ENCODE measurements around the gene VSIG8.
"Not testable (repeated sequence)": the region's sequence is repeated elsewhere in the genome, so short reads cannot be mapped to it uniquely, and the experiment has no call there.

VSIG8 gene

GRCh38 chr1:159862557-159862956 lies at the start of gene VSIG8:
VSIG8 (minus strand) TSS chr1:159862657; CDS start chr1:159862521, 136 bp downstream.
- no peak for DNase-seq

GRCh38 chr1:159911326-159912070 lies 49.0 kb upstream of the VSIG8 start:
- DNase-seq, result no peak

- no peak for DNase-seq
These were observed 45.8 kb upstream of the VSIG8 start for GRCh38 chr1:159908031-159908940.

- DNase-seq, result no peak
These were observed 44.5 kb upstream of the VSIG8 start for GRCh38 chr1:159906960-159907359.

DNA sequence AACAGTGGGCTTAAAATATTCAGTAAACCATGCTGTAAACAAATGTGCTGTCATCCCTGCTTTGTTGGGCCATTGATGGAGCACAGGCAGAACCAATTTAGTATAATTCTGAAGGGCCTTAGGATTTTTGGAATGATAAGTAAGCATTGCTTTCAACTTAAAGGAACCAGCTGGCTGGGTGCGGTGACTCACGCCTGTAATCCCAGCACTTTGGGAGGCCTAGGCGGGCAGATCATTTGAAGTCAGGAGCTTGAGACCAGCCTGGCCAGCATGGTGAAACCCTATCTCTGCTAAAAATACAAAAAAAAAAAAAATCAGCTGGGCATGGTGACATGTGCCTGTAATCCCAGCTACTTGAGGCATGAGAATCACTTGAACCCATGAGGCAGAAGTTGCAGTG lies 41.6 kb upstream of the VSIG8 start:
- DNase-seq, result not testable (repeated sequence)

- no peak for DNase-seq
These were observed 40.1 kb upstream of the VSIG8 start for GRCh38 chr1:159902541-159902940.

GRCh38 chr1:159900755-159901360 lies 38.4 kb upstream of the VSIG8 start:
- no peak for DNase-seq

DNA sequence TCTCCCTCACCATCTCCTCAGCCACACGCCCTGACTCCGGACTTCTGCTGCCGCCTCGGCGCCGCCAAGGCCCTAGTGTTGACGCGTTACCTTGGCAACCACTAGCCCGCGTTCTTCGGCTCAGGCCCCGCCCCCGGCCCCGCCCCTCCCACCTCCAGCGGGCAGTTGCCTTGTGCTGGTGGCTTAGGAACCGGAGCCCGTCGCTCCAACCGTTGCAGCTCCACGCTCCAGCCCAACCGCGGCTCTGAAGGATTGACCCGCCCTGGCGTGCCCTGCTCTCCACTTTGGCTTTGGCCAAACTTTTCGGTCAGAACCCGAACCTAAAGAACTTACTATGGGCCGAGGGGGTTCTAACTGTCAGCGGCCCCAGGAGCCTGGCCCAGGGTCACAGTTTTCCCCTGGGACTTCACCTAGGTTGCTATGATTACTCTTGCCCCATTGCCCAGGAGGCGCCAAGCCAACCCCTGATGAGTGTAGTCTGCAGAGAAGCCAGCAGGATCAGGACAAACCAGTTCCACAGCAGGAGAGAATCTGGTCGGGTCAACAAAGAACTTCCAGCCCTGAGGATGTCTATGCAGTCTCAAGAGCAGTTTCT lies 37.7 kb upstream of the VSIG8 start, which contains the start of gene CFAP45:
TSS of gene CFAP45 (minus strand) at position 80 of the 595 bp plus-strand sequence. CDS start at position 13, 67 bp downstream.
- peak; percentile 93 for DNase-seq

DNA sequence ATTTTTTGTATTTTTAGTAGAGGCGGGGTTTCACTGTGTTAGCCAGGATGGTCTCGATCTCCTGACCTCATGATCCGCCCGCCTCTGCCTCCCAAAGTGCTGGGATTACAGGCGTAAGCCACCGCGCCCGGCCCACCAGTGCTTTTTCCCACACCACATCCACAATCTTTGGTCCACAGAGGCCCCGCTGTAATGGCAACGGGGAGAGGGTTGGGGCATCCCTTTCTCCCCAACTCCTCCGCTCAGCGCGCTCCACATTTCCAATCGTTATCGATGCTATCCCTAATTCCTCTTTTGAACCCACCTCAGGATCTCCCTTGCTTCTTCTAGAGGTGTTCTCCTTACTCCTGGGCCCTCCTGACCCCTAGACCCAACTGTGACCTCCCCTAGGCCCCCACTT lies 37.2 kb upstream of the VSIG8 start:
- not testable (repeated sequence) for DNase-seq

GRCh38 chr1:159898527-159898926 lies 36.1 kb upstream of the VSIG8 start:
- no peak for DNase-seq

- no peak for DNase-seq
These were observed 35.5 kb upstream of the VSIG8 start for GRCh38 chr1:159897962-159898361.

DNA sequence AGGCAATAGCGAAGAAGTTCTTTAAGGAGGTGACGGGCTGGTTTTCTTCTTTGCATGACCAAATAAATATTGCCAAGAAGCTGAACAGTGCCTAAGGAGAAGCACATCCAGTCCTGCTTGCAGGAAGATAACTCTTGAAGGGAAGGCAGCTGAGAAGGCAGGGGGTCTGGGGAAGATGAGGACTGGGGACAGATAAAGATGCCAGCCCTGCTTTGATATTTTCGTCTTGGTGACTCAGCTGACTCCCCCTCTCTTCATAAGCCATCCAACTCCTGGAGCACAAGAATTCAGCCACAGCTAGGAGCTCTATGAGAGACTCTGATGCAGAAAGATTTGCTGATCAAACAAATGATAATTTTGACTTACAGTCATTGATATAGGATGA lies 34.1 kb upstream of the VSIG8 start:
- DNase-seq, result no peak

DNA sequence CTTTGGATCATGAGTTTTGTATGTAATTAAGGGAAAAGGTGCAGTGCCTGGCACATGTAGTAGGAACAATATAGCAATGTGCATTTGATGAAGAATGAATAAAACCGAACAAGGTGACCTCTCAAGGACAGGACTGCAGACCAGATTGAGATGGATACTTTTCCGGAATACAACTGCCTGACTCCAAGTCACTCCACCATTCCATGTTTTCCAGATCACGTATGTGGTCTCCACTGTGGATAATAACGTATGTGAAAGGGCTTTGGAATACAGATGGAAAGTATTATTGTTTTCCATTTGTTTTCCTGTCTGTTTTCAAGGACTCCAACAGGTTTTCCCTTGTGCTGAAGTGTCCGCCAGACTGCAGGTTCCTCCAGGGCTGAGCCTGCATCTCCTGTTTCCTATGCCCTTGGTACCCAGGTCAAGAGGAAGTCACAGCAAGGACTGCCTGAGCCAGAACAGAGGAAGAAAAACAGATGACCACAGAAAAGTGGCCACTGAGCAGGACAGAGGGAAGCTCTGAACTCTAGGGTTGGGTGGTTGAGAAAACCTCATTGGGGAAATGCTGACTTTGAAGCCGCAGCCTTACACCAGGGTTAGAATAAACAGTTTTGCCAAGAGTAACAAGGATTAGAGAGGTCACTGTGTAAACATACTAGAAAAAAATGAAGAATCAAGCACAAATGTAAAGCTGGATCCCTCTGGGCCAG lies 33.5 kb upstream of the VSIG8 start:
- no peak for DNase-seq

- DNase-seq, result no peak
These were observed 32.8 kb upstream of the VSIG8 start for GRCh38 chr1:159895286-159895685.

DNA sequence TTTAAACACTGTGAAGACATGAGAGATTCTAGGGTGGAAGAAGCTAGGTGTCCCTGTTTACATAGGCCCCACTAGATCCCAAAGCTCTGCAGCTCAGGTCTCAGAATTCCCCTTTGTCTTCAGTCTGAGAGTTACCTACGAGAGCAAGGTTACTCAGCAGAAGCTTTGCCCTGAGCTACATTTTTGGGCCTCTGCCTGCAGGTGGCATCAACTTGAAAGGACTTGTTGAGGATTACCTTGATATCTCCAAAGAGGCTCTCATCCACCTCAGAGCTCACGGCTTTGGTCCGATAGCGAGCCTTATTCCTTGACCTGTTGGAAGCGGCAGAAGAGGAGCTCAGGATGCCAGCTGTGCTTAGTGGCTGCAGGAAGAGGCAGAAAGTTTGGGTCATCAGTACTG lies 30.5 kb upstream of the VSIG8 start:
- DNase-seq, result no peak

DNA sequence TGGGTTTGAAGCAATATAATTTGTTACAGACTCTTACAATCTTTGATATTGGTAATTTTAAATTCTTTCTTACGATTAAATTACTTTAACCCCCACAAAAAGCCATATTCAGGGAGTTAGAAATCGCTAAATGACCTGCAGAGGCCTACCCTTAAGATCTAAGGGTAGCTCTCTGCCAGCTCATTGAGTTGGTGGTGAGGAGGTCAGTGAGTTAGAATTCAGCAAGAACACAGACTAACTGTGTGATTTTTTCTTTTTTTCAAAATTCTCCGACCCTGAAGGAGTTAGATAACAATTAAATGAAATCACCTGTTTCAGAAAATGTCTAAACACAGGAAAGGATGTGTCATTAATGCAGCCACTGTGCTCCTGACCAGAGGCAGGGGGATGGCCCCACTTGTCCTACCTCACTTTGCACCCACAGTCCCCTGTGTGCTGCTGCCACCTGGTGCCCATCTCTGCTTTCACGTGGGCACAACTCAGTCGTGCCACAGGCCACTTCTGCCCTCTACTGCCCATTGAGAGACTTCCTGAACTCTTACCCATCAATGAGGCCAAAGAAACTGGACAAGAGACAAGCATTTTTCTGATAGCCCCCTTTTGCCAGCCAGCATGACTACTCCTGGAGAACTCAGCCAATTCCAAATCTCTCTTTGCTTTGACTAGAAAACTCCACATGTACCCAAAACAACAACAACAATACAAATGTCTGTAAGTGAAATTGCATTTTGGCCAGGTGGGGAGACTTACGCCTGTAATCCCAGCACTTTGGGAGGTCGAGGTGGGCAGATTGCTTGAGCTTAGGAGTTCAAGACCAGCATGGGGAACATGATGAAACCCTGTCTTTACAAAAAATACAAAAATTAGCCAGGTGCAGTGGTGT lies 29.1 kb upstream of the VSIG8 start:
- DNase-seq, result peak; percentile 87

DNA sequence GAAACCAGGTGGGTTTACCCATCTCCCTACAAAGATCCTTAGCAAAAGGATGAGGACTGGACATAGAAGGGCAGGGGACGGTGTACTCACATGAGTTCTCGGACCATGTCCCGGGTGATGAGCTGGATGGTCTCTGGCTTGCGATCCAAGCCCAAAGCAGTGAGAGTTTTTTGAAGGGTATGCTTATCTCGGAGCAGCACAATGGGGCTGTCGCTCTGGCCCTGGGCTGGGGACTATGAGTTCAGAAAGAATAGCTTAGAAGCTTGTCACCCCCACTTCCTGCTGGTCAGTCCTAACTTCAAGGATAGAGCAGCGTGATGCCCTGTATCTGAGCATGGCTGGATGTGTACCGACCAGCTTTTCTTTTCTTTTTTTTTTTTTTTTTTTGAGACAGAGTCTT lies 27.9 kb upstream of the VSIG8 start:
- DNase-seq, result no peak

DNA sequence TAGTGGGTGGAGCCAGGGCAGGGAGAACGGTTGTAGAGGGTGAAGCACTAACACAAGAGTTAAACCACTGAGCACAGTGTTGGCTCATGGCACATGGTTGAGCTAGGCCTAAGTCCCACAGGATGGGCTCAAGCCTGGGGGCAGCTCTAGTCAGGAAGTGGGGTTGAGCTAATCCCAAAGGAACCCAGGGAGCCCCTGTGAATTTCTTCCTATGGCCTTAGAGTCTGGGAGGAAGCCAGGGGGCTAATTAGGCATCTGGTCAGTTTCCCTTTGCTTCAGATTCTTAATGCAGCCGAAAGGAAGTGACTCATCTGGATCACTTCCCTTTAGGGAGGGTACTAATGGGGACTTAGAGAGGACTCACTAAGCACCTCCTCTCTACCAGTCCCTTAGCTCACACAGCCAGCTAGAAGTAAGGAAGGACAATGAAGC lies 27.4 kb upstream of the VSIG8 start:
- DNase-seq, result no peak

GRCh38 chr1:159889202-159889601 lies 26.7 kb upstream of the VSIG8 start:
- no peak for DNase-seq

DNA sequence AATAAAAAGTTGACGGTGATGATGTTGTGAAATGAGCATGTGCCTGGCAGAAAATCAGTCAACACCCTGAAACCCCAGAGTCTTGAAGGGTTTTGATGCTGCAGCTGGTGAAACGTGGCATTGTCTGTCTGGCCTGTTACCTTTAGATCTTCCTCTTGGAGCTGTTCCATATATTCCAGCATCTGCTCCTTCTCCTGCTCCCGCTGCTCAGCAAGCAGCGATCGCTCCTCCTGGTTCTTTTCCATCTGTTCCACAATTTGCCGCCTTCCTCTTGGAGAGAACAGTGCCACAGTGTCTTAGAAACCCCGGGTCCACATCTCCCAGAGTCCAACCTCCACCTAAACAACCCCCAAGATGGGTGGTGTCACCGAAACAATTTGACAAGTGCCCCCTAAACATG lies 21.8 kb upstream of the VSIG8 start:
- DNase-seq, result no peak

DNA sequence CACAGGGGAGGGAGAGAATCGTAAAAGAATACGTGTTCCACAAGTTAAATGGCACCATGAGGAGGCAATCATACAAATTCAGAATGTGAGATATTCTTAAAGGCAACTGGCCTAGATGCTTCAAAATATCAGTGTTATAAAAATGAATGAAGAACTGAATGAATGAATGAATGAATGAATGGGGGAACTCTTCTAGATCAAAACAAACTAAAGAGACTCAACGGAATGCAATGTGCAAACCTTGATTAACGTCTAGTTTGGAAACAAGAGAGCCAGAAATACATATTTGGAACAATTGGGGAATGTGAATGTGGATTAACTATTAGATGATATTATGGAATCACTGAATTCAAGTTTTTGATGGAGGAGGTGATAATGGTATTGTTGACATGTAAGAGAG lies 20.7 kb upstream of the VSIG8 start:
- DNase-seq, result no peak

DNA sequence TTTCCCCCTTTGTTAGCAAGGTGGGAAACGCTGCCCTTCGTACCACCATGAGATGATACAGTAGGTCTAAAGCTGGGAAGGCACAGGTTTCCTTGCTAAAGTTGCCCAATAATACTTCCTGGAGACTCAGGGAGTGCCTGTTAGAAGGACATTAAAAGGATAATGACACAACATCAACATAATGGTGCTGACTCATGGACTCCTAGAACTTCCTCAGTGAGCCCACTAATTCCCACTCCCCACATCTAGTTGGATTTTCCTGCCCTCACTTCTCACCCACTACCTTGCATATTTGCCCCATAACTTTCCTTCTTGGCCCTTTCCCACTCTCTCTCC lies 20.0 kb upstream of the VSIG8 start:
- no peak for DNase-seq

All from NCI-H526 treated with DMSO at 0.1 percent for 48 hours (cell line).